Endometrial microvascular endothelial cells (primary cell): Measurements from ENCODE around the gene HYAL1. TPM values are rescaled to one million over a fixed set of nuclear protein-coding genes. Genes with fewer than 3 reads are reported as not detected.

Experiments
- in situ Hi-C: cut with HindIII; loops from 2 replicates; pipeline ENCODE4 v1.10.0; 2017; ENCODE audit warnings: low sequenced_read_pairs, low pct_unique_long_range_greater_than_20kb; ENCODE audit errors: inconsistent ontology term
- total RNA-seq: library from RNA; depleted of rRNA; stranded (reverse); fragments of >200 nt; gene quantifications from one replicate; pipeline ENCODE4 v1.2.3, GENCODE V29; 2015; ENCODE audit errors: inconsistent ontology term

Gene HYAL1, protein sequence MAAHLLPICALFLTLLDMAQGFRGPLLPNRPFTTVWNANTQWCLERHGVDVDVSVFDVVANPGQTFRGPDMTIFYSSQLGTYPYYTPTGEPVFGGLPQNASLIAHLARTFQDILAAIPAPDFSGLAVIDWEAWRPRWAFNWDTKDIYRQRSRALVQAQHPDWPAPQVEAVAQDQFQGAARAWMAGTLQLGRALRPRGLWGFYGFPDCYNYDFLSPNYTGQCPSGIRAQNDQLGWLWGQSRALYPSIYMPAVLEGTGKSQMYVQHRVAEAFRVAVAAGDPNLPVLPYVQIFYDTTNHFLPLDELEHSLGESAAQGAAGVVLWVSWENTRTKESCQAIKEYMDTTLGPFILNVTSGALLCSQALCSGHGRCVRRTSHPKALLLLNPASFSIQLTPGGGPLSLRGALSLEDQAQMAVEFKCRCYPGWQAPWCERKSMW
- total RNA-seq: 10.3 TPM

DNA sequence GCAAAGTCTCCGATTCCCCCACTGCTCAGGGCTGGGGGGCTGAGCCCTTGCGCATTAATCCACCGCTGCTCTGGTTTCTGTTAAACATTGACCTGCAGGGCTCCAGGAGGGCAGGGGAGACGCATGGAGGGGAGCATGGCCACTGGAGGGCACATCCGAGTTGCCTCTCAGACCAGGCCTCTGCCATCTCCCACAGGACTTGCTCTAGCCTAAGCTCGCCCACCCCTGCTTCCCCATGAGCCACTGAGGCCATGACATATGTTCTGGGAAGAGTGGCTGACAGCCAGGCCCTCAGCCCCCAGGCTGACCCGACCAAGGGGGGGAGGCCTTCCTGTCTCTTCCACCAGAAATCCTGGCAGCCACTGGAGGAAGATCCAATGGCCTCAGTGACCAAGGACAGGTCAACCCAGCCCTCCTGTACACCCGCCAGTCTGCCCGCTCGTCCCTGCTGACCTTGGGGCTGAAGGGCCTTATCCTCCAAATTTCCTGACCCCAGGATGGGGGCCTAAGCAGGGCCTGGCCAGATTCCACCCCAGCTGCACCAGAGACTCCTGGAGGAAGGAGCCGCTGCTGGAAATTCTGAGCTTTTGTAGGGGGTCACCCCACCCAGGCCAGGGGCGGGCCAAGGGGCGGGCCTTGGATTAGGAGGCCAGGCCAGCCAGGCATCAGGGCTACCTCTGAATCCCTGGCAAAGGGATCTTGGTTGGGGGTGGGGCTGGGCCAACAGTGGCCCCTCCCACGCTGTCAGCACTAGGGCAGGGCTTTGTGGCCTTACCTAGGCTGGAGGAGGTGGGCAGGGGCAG, at the start of gene HYAL1:
Gene HYAL1, minus strand, starts transcription at position 562 of the 803 bp plus-strand sequence. CDS start 618 bp downstream, outside the sequence.
- in situ Hi-C loops: no loop called here

DNA sequence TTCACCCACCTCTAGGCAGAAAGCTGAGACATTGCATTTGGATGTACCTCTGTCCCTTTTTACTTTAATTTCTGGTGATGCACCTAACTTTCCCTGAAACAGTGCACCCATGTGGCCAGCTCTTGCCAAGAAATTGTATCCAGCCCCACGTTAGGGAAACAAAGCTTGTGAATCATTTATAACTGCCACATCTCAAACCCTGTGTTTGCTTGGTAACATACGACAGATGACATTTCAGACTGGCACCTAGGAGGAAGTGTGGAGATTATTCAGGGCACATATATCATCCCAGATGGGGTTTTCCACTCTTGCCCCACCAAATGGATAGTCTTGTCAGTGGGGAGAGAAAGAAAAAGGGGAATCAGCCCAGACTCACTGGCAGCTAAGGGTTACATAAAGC, 49.4 kb upstream of the HYAL1 start:
- in situ Hi-C loops: no loop called here

DNA sequence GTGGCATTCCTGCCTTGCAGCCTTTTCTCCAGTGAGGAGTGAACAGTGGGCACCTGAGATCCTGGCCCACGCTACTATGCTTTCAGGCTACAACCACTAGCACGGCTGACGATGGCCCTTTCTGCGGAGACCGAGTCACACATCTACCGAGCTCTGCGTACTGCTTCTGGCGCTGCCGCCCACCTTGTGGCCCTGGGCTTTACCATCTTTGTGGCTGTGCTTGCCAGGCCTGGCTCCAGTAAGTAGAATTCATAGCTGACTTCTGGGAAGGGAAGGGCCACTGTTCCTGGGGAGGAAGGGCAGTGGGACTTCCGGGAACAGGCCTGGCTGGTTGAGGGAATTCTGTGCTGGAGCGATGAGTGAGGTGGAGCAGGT, 47.9 kb upstream of the HYAL1 start:
- in situ Hi-C loops: no loop called here

- in situ Hi-C loops: no loop called here
Observed at GRCh38 chr3:50350527-50351322, 47.4 kb upstream of the HYAL1 start, which contains the start of the genes CYB561D2 and NPRL2. CYB561D2 (plus strand) TSS chr3:50350862; CDS start chr3:50351434, 572 bp downstream. NPRL2 (minus strand) TSS chr3:50350775; CDS start chr3:50350652, 123 bp downstream.

DNA sequence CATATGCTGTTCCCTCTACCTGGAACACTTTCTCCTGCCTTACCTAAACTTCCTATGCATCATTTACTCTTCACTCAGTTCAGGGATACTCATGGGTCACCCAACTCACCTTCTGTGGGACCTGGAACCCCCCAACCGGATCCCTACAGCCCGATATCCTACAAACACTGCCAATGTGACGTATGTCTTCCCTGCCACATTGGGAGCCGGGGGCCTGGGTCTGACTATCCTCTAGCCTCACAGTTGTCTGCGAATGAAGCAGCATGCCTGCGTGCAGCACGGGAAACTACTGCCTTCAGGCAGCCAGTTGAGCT, 46.8 kb upstream of the HYAL1 start:
- in situ Hi-C loops: no loop called here

DNA sequence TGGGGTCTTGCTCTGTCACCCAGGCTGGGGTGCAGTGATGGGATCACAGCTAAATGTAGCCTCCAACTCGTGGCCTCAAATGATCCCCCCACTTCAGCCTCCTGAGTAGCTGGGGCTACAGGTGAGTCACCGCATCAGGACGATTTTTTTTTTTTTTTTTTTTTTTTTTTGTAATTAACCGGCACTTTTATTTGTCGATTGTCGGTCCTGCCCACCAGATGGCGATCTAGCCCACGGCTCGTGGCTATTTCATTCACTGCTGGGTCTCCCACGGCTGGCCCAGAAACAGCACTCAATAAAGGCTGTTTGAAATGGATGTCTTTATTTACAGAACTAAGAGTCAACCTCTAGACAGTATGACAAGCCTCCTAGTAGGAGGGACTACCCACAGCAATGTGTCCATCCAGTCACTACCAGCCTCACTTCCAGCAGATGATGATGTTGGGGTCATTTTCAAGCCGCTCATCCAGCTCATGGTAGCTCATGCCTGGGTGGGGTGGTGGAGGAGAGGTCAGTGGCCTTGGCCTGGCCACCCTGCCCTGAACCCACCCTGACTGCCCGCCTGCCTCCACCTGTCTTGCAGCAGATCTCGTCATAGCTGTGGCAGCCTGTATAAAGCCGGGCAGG, 43.9 kb upstream of the HYAL1 start:
- in situ Hi-C loops: no loop called here

GRCh38 chr3:50345586-50346234, 42.3 kb upstream of the HYAL1 start, which contains the start of gene ZMYND10:
ZMYND10 (minus strand) TSS chr3:50345732; CDS start chr3:50345579, 153 bp downstream.
- in situ Hi-C loops: no loop called here

DNA sequence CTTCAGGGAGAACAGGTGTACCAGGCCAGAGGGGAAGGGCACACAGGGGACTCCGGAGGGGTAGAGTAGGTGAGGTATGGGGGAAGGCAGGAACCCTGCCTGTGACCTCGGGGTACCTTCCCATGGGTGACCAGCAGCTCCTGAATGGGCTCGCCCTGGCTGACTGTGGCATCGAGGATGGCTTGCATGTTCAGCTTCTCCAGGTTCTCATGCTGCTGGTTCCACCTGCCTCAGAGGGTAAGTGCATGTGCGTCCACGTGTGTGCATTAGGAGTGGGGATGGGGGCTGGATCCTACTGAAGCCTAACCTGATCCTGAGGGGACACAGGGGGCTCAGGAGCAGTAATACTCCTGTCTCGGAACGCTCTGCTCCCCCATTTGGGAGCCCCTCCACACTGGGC, 41.6 kb upstream of the HYAL1 start:
- in situ Hi-C loops: no loop called here

DNA sequence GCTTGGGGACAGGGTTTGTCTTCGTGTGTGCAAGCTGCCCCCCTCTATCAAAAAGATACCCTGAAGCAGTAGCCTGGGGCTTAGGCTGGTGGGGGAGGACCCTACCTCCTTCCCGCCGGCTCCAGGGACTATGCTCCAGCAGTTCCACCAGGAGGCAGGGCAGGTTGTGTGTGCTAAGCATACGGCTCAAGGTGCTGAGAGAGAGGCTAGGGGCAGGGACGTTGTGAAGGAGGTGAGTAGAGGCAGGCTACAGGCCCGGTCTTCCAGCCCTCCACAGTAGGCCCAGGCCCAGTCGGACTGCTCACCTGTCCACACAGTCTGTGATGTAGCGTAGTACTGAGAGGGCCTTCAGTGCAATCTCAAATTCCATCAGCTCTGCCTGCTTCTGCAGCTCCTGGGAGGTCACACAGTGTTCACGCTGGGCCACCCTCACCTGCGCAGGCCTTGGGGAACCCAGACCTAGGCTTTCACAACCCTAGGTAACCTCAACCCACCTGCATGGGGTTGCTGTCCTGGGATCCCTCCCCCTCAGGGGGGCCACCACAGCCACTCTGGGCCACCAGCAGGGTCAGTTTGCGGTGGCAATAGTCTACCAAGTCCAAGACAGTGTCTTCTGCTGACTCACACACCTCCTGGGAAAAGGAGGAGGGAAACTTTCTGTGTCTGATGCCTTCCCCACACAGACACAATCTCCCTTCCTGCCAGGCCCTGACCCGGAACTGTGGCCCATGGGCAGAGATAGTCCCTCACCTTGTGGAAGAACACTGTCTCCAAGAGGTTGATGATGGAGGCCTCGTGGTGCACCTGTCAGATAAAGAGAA, 39.6 kb upstream of the HYAL1 start:
- in situ Hi-C loops: no loop called here

GRCh38 chr3:50341996-50342650, 38.7 kb upstream of the HYAL1 start:
- in situ Hi-C loops: no loop called here

- in situ Hi-C loops: no loop called here
Observed at GRCh38 chr3:50341537-50341936, 38.2 kb upstream of the HYAL1 start.

GRCh38 chr3:50340448-50341329, 37.3 kb upstream of the HYAL1 start, which contains the start of gene RASSF1:
RASSF1 (minus strand) TSS chr3:50340836; CDS start chr3:50340805, 31 bp downstream.
- in situ Hi-C loops: no loop called here

DNA sequence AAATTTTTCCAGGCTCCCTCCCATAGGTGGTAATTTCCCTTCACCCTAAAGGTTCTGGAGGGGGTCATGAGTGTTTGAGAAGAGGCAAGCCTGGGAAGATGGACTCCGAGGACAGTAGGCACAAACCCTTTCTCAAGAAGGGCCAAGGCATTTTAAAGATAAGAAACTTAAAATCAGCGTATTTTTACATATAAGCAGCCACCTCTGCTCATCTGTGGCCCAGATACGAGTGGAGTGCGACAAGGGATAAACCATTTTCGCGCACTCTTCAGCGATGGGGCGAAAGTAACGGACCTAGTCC, 36.7 kb upstream of the HYAL1 start:
- in situ Hi-C loops: no loop called here

DNA sequence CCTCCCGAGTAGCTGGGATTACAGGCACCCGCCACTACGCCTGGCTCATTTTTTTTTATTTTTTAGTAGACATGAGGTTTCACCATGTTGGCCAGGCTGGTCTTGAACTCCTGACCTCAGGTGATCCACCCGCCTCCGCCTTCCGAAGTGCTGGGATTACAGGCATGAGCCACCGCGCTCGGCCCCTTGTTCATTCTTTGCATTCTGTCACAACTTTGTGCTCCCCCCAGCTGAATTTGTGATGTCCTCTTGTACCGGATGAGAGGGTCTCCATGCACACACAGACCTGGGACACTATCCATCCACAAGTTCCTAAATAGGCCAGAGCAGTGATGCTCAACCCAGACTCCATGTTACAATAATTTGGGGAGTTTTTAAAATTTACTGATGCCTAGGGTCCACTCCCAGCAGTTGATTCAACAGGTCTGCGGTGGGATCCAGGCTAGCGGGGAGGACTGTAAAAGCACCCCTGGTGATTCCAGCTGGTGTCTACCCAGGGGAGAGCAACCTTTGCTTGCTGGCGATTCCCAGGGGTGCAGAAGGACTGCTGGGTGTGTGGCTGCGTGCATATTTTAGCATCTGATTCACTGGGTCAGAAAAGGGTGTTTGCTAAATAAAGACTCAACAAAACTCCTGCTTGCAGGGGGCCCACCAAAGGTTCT, 36.2 kb upstream of the HYAL1 start:
- in situ Hi-C loops: loop anchor here (10.0 kb wide), 1 partner anchor 95 kb away; no protein-coding TSS in a partner anchor

GRCh38 chr3:50338965-50339364, 35.6 kb upstream of the HYAL1 start:
- in situ Hi-C loops: loop anchor here (10.0 kb wide), 1 partner anchor 94 kb away; no protein-coding TSS in a partner anchor
